ENCODE measurements around the gene CHRM4. TPM values are rescaled to one million over a fixed set of nuclear protein-coding genes. Genes with fewer than 3 reads are reported as not detected.

Gene CHRM4
- polyA plus RNA-seq, 2 donors: 0.02 TPM; not detected in 1

GRCh38 chr11:46378811-46379481, 12.6 kb downstream of the CHRM4 start:
- Histone ChIP-seq H3K4me1 (ENCODE audit: control insufficient read depth in 2 of 2, insufficient read depth in 2 of 2, low read length in 1 of 2) (peaks cover 5 to 10% of the 10 kb centered on the region in 2 donors), H3K27me3 (ENCODE audit: control insufficient read depth in 1 of 2, insufficient read depth in 2 of 2, low read length in 2 of 2) (no peaks in the 10 kb centered on the region), H3K4me3 (ENCODE audit: low read depth in 1 of 2, low read length in 2 of 2) (no peak overlapping the region), H3K36me3 (ENCODE audit: control insufficient read depth in 2 of 2, insufficient read depth in 2 of 2, low read length in 1 of 2) (peaks cover 0 to 36% of the 10 kb centered on the region in 2 donors), H3K27ac (ENCODE audit: low read depth in 2 of 2, low read length in 1 of 2) (no peak overlapping the region), H3K9me3 (ENCODE audit: control insufficient read depth in 2 of 2, insufficient read depth in 1 of 2, low read depth in 1 of 2, low read length in 1 of 2) (no peaks in the 10 kb centered on the region)
- 70 to 75% methylated on average over 20 of the region's 20 CpGs for WGBS, 2 donors

GRCh38 chr11:46378296-46378695, 13.3 kb downstream of the CHRM4 start:
- WGBS, 2 donors: 81 to 82% methylated on average over 10 of the region's 10 CpGs
- peaks cover 0 to 36% of the 10 kb centered on the region in 2 donors for H3K36me3 ChIP-seq (ENCODE audit: control insufficient read depth in 2 of 2, insufficient read depth in 2 of 2, low read length in 1 of 2)
- H3K27ac ChIP-seq (ENCODE audit: low read depth in 2 of 2, low read length in 1 of 2): no peak overlapping the region

GRCh38 chr11:46377831-46378230, 13.7 kb downstream of the CHRM4 start:
- H3K27me3 ChIP-seq (ENCODE audit: control insufficient read depth in 1 of 2, insufficient read depth in 2 of 2, low read length in 2 of 2): no peaks in the 10 kb centered on the region
- H3K27ac ChIP-seq (ENCODE audit: low read depth in 2 of 2, low read length in 1 of 2): no peak overlapping the region
- peaks cover 5 to 8% of the 10 kb centered on the region in 2 donors for H3K4me1 ChIP-seq (ENCODE audit: control insufficient read depth in 2 of 2, insufficient read depth in 2 of 2, low read length in 1 of 2)
- WGBS, 2 donors: 90 to 92% methylated on average over 5 of the region's 5 CpGs
- no peaks in the 10 kb centered on the region for H3K9me3 ChIP-seq (ENCODE audit: control insufficient read depth in 2 of 2, insufficient read depth in 1 of 2, low read depth in 1 of 2, low read length in 1 of 2)
- H3K4me3 ChIP-seq (ENCODE audit: low read depth in 1 of 2, low read length in 2 of 2): no peak overlapping the region
- H3K36me3 ChIP-seq (ENCODE audit: control insufficient read depth in 2 of 2, insufficient read depth in 2 of 2, low read length in 1 of 2): peaks cover 0 to 36% of the 10 kb centered on the region in 2 donors

More at GRCh38 chr11:46378296-46378695, 13.3 kb downstream of the CHRM4 start:
- no peaks in the 10 kb centered on the region for H3K9me3 ChIP-seq (ENCODE audit: control insufficient read depth in 2 of 2, insufficient read depth in 1 of 2, low read depth in 1 of 2, low read length in 1 of 2)
- no peak overlapping the region for H3K4me3 ChIP-seq (ENCODE audit: low read depth in 1 of 2, low read length in 2 of 2)
- no peaks in the 10 kb centered on the region for H3K27me3 ChIP-seq (ENCODE audit: control insufficient read depth in 1 of 2, insufficient read depth in 2 of 2, low read length in 2 of 2)
- H3K4me1 ChIP-seq (ENCODE audit: control insufficient read depth in 2 of 2, insufficient read depth in 2 of 2, low read length in 1 of 2): peaks cover 5 to 10% of the 10 kb centered on the region in 2 donors

DNA sequence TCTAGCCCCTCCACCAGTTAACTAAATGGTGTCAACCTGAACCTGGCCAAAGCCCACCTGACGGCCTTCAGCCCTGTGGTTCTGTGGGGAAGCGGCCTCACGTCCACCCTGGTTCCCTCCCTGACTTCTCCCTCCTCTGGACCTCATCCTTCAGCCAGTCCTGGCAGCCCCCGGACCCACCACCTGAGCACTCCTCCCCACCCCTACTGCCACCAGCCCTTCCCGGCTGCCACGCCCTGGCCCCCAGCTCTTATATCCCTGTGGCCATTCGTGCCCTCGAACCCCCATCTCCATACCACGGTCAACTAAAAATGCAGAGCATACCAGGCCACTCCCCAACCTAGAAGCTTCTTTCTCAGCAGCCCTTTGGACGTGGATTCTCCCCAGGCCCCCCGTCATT, 14.3 kb downstream of the CHRM4 start:
- H3K36me3 ChIP-seq (ENCODE audit: control insufficient read depth in 2 of 2, insufficient read depth in 2 of 2, low read length in 1 of 2): peaks cover 0 to 40% of the 10 kb centered on the region in 2 donors
- no peaks in the 10 kb centered on the region for H3K9me3 ChIP-seq (ENCODE audit: control insufficient read depth in 2 of 2, insufficient read depth in 1 of 2, low read depth in 1 of 2, low read length in 1 of 2)
- 93 to 94% methylated on average over 11 of the region's 11 CpGs for WGBS, 2 donors
- no peak overlapping the region for H3K27ac ChIP-seq (ENCODE audit: low read depth in 2 of 2, low read length in 1 of 2)
- H3K27me3 ChIP-seq (ENCODE audit: control insufficient read depth in 1 of 2, insufficient read depth in 2 of 2, low read length in 2 of 2): no peaks in the 10 kb centered on the region
- peaks cover 5% of the 10 kb centered on the region in 2 donors for H3K4me1 ChIP-seq (ENCODE audit: control insufficient read depth in 2 of 2, insufficient read depth in 2 of 2, low read length in 1 of 2)
- no peak overlapping the region for H3K4me3 ChIP-seq (ENCODE audit: low read depth in 1 of 2, low read length in 2 of 2)

DNA sequence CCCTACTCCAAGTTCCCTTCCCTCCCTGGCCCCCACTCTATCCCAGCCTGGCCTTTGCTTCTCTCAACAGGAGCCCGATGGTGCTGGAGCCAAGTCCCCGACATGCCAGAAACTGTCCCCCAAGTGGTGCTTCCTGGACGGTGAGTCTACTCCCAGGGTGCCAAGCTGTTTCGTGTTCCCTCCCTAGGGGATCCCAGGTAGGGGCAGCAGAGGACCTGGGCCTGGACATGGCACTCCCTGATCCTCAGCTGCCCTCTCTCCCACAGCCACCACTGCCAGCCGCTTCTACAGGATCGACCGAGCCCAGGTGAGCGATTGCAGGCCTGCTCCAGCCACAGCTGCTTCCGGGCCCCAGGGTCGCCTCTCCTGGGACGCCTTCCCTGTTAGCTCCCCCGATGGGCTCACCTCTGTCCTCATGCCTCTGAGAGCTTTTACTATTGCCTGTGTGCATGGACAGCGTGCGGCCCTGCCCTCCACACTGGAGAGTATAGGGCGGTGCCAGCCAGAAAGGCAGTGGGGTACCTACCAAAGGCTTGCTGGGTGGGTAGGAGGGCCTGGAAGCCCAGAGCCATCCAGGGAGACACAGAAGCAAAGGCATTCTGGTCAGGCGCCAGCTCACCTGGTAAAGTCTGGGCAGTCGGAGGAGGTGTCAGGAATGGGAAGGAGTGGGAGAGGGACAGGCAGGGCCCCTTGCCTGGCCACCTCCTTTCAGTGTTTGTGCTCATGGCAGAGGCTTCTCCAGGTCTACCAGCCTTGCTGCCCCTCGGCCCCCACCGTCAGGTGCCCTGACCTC, 15.1 kb downstream of the CHRM4 start:
- 85% methylated on average over 17 to 19 of the region's 19 CpGs for WGBS, 2 donors
- H3K27me3 ChIP-seq (ENCODE audit: control insufficient read depth in 1 of 2, insufficient read depth in 2 of 2, low read length in 2 of 2): no peaks in the 10 kb centered on the region
- H3K4me1 ChIP-seq (ENCODE audit: control insufficient read depth in 2 of 2, insufficient read depth in 2 of 2, low read length in 1 of 2): peaks cover 0 to 5% of the 10 kb centered on the region in 2 donors
- no peak overlapping the region for H3K27ac ChIP-seq (ENCODE audit: low read depth in 2 of 2, low read length in 1 of 2)
- H3K4me3 ChIP-seq (ENCODE audit: low read depth in 1 of 2, low read length in 2 of 2): no peak overlapping the region
- H3K9me3 ChIP-seq (ENCODE audit: control insufficient read depth in 2 of 2, insufficient read depth in 1 of 2, low read depth in 1 of 2, low read length in 1 of 2): no peaks in the 10 kb centered on the region
- H3K36me3 ChIP-seq (ENCODE audit: control insufficient read depth in 2 of 2, insufficient read depth in 2 of 2, low read length in 1 of 2): peaks cover 0 to 48% of the 10 kb centered on the region in 2 donors

DNA sequence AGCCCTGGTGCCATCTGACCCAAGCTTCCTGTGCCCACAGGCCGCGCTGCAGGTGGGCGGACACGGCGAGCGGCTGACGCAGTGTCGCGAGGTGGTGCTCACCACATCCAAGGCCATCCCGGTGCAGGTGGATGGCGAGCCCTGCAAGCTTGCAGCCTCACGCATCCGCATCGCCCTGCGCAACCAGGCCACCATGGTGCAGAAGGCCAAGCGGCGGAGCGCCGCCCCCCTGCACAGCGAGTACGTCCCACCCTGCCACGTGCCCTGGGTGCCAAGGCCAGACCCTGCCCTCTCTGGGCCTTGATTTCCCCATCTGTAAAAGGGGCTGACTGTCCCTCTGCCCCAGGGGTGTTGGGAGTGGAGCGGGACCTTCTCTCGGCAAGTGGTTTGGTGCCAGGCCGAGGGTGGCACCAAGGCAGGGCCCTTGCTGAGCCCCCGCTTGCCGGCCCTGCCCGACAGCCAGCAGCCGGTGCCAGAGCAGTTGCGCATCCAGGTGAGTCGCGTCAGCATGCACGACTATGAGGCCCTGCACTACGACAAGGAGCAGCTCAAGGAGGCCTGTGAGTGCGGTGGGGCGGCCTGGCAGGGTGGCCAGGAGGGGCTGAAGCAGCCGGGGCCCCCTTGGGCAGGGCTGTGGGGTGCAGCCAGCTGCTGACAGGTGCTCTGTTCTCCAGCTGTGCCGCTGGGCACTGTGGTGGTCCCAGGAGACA, 16.0 kb downstream of the CHRM4 start:
- WGBS, 2 donors: 92 to 93% methylated on average over 36 to 38 of the region's 38 CpGs
- Histone ChIP-seq H3K4me3 (ENCODE audit: low read depth in 1 of 2, low read length in 2 of 2) (no peak overlapping the region), H3K27me3 (ENCODE audit: control insufficient read depth in 1 of 2, insufficient read depth in 2 of 2, low read length in 2 of 2) (no peaks in the 10 kb centered on the region), H3K36me3 (ENCODE audit: control insufficient read depth in 2 of 2, insufficient read depth in 2 of 2, low read length in 1 of 2) (peaks cover 0 to 52% of the 10 kb centered on the region in 2 donors), H3K9me3 (ENCODE audit: control insufficient read depth in 2 of 2, insufficient read depth in 1 of 2, low read depth in 1 of 2, low read length in 1 of 2) (no peaks in the 10 kb centered on the region), H3K4me1 (ENCODE audit: control insufficient read depth in 2 of 2, insufficient read depth in 2 of 2, low read length in 1 of 2) (peaks cover 0 to 5% of the 10 kb centered on the region in 2 donors), H3K27ac (ENCODE audit: low read depth in 2 of 2, low read length in 1 of 2) (no peak overlapping the region)

GRCh38 chr11:46374815-46375214, 16.8 kb downstream of the CHRM4 start:
- H3K36me3 ChIP-seq (ENCODE audit: control insufficient read depth in 2 of 2, insufficient read depth in 2 of 2, low read length in 1 of 2): peaks cover 0 to 58% of the 10 kb centered on the region in 2 donors
- peaks cover 0 to 5% of the 10 kb centered on the region in 2 donors for H3K4me1 ChIP-seq (ENCODE audit: control insufficient read depth in 2 of 2, insufficient read depth in 2 of 2, low read length in 1 of 2)
- WGBS, 2 donors: 87 to 91% methylated on average over 15 of the region's 15 CpGs
- no peak overlapping the region for H3K4me3 ChIP-seq (ENCODE audit: low read depth in 1 of 2, low read length in 2 of 2)
- H3K27me3 ChIP-seq (ENCODE audit: control insufficient read depth in 1 of 2, insufficient read depth in 2 of 2, low read length in 2 of 2): no peaks in the 10 kb centered on the region
- H3K9me3 ChIP-seq (ENCODE audit: control insufficient read depth in 2 of 2, insufficient read depth in 1 of 2, low read depth in 1 of 2, low read length in 1 of 2): no peaks in the 10 kb centered on the region
- no peak overlapping the region for H3K27ac ChIP-seq (ENCODE audit: low read depth in 2 of 2, low read length in 1 of 2)

- 89 to 90% methylated on average over 30 of the region's 30 CpGs for WGBS, 2 donors
- H3K36me3 ChIP-seq (ENCODE audit: control insufficient read depth in 2 of 2, insufficient read depth in 2 of 2, low read length in 1 of 2): peaks cover 0 to 59% of the 10 kb centered on the region in 2 donors
Measured at GRCh38 chr11:46373787-46374740, 17.5 kb downstream of the CHRM4 start.

More at GRCh38 chr11:46373787-46374740, 17.5 kb downstream of the CHRM4 start:
- Histone ChIP-seq H3K4me3 (ENCODE audit: low read depth in 1 of 2, low read length in 2 of 2) (no peak overlapping the region), H3K4me1 (ENCODE audit: control insufficient read depth in 2 of 2, insufficient read depth in 2 of 2, low read length in 1 of 2) (no peaks in the 10 kb centered on the region), H3K9me3 (ENCODE audit: control insufficient read depth in 2 of 2, insufficient read depth in 1 of 2, low read depth in 1 of 2, low read length in 1 of 2) (no peaks in the 10 kb centered on the region), H3K27me3 (ENCODE audit: control insufficient read depth in 1 of 2, insufficient read depth in 2 of 2, low read length in 2 of 2) (no peaks in the 10 kb centered on the region), H3K27ac (ENCODE audit: low read depth in 2 of 2, low read length in 1 of 2) (no peak overlapping the region)
